Loucy (cell line): ENCODE results near the gene TK1.

ENCODE experiments used
- H2AFZ ChIP-seq: fragments of 200-600 bp; sonication (generic); 2 replicates; pipeline ENCODE4 v1.6.0; 2016; ENCODE audit warnings: antibody characterized with exemption, mild to moderate bottlenecking, low read length, moderate library complexity
- H3F3A ChIP-seq: fragments of 200-600 bp; 2 replicates; pipeline ENCODE4 v1.6.0; 2016; ENCODE audit warnings: antibody characterized with exemption, low read depth, mild to moderate bottlenecking
- H3K27me3 ChIP-seq: fragments of 200-600 bp; sonication (generic); 2 replicates; pipeline ENCODE4 v1.6.1; 2014; ENCODE audit warnings: low read length, mild to moderate bottlenecking; ENCODE audit not compliant: insufficient read depth, poor library complexity, severe bottlenecking
- H3K36me3 ChIP-seq: fragments of 200-600 bp; sonication (generic); 2 replicates; pipeline ENCODE4 v1.6.1; 2016; ENCODE audit warnings: low read length; ENCODE audit not compliant: insufficient read depth
- H3K4me1 ChIP-seq: fragments of 200-600 bp; sonication (generic); 2 replicates; pipeline ENCODE4 v1.5.1; 2014; ENCODE audit warnings: low read length, mild to moderate bottlenecking; ENCODE audit not compliant: insufficient read depth, poor library complexity, severe bottlenecking
- H3K4me2 ChIP-seq: fragments of 200-600 bp; sonication (generic); 2 replicates; pipeline ENCODE4 v1.6.0; 2014; ENCODE audit warnings: antibody characterized with exemption, low read length, low read depth, mild to moderate bottlenecking; ENCODE audit not compliant: poor library complexity, severe bottlenecking
- H3K4me3 ChIP-seq: fragments of 200-600 bp; sonication (generic); 2 replicates; pipeline ENCODE4 v1.5.1; 2014; ENCODE audit warnings: low read length, mild to moderate bottlenecking, mixed read lengths; ENCODE audit not compliant: poor library complexity, severe bottlenecking
- H3K79me2 ChIP-seq: fragments of 200-600 bp; sonication (generic); 2 replicates; pipeline ENCODE4 v1.6.1; 2014; ENCODE audit warnings: low read length; ENCODE audit not compliant: insufficient read depth
- H3K9ac ChIP-seq: fragments of 200-600 bp; sonication (generic); 2 replicates; pipeline ENCODE4 v1.6.0; 2014; ENCODE audit warnings: mild to moderate bottlenecking, low read depth, low read length, moderate library complexity; ENCODE audit not compliant: poor library complexity, severe bottlenecking
- H3K9me2 ChIP-seq: fragments of 200-600 bp; sonication (generic); replicated peaks from 2 replicates; pipeline ENCODE4 v1.6.1; 2016; ENCODE audit warnings: low read depth, low read length, mixed read lengths
- H3K9me3 ChIP-seq: fragments of 200-600 bp; sonication (generic); 2 replicates; pipeline ENCODE4 v1.6.1; 2014; ENCODE audit warnings: mild to moderate bottlenecking, antibody characterized with exemption, low read length, low read depth; ENCODE audit not compliant: insufficient read depth
- H4K20me1 ChIP-seq: fragments of 200-600 bp; sonication (generic); 2 replicates; pipeline ENCODE4 v1.6.0; 2014; ENCODE audit warnings: antibody characterized with exemption, low read length, mild to moderate bottlenecking; ENCODE audit not compliant: insufficient read depth, poor library complexity, severe bottlenecking
- CTCF ChIP-seq: fragments of 200-600 bp; sonication (generic); conservative IDR thresholded peaks from 2 replicates; pipeline ENCODE4 v1.5.1; 2014; ENCODE audit warnings: mild to moderate bottlenecking, antibody characterized with exemption, low read length
- EZH2phosphoT487 ChIP-seq: fragments of 200-600 bp; IDR thresholded peaks from 2 replicates; pipeline ENCODE4 v1.6.1; 2018; ENCODE audit warnings: antibody characterized with exemption, mild to moderate bottlenecking, moderate library complexity, borderline replicate concordance

The TK1 gene

GRCh38 chr17:78168903-78169793 lies 17.7 kb downstream of the TK1 start:
- no peaks in the 10 kb centered on the region for H3K9me3 ChIP-seq
- peak overlapping the region; percentile 68 for H3K4me2 ChIP-seq
- H2AFZ ChIP-seq, result peak overlapping the region; percentile 55; the same call in 1 of the 2 replicates
- H3K9me2 ChIP-seq, result no peaks in the 10 kb centered on the region
- H3F3A ChIP-seq, result no peaks in the 10 kb centered on the region
- H4K20me1 ChIP-seq, result peaks cover 15% of the 10 kb centered on the region
- H3K36me3 ChIP-seq, result peaks cover 3% of the 10 kb centered on the region; the same call in 1 of the 2 replicates
- H3K4me1 ChIP-seq, result peaks cover 18% of the 10 kb centered on the region
- TF ChIP-seq EZH2phosphoT487 (no peak), CTCF (no peak)
- peak overlapping the region; percentile 73 for H3K9ac ChIP-seq
- no peaks in the 10 kb centered on the region; the same call in 1 of the 2 replicates for H3K79me2 ChIP-seq
- peak overlapping the region; percentile 87 for H3K4me3 ChIP-seq
- no peaks in the 10 kb centered on the region for H3K27me3 ChIP-seq

- peak within 1 kb of the TSS; percentile 68 for H3K4me2 ChIP-seq
- H3K4me1 ChIP-seq, result peaks cover 18% of the 10 kb centered on the region
- no peaks in the 10 kb centered on the region for H3K9me3 ChIP-seq
- TF ChIP-seq EZH2phosphoT487 (no peak), CTCF (no peak)
- H3K36me3 ChIP-seq, result no peaks in the 10 kb centered on the region
- H3K4me3 ChIP-seq, result peak within 1 kb of the TSS; percentile 87
- H3K27me3 ChIP-seq, result no peaks in the 10 kb centered on the region
- H3K9me2 ChIP-seq, result no peaks in the 10 kb centered on the region
- peak within 1 kb of the TSS; percentile 88 for H2AFZ ChIP-seq
- peak within 1 kb of the TSS; percentile 73 for H3K9ac ChIP-seq
- no peaks in the 10 kb centered on the region for H3F3A ChIP-seq
- H4K20me1 ChIP-seq, result peaks cover 15% of the 10 kb centered on the region
- H3K79me2 ChIP-seq, result no peaks in the 10 kb centered on the region; the same call in 1 of the 2 replicates
Observed at GRCh38 chr17:78168242-78168902, 18.5 kb downstream of the TK1 start, which contains the start of gene SYNGR2. SYNGR2 (plus strand) TSS chr17:78168581; CDS start chr17:78168617, 36 bp downstream.

- Histone ChIP-seq H3K4me1 (peaks cover 15% of the 10 kb centered on the region), H3K4me2 (no peak overlapping the region), H4K20me1 (peaks cover 15% of the 10 kb centered on the region), H3K9ac (no peak overlapping the region), H2AFZ (no peak overlapping the region), H3F3A (no peaks in the 10 kb centered on the region), H3K27me3 (no peaks in the 10 kb centered on the region), H3K36me3 (no peaks in the 10 kb centered on the region), H3K9me3 (no peaks in the 10 kb centered on the region), H3K79me2 (no peaks in the 10 kb centered on the region; the same call in 1 of the 2 replicates), H3K9me2 (no peaks in the 10 kb centered on the region), H3K4me3 (no peak overlapping the region)
- TF ChIP-seq CTCF (no peak), EZH2phosphoT487 (no peak)
Observed at GRCh38 chr17:78166416-78166815, 20.4 kb downstream of the TK1 start.
